ENCODE data around the gene CADM2. TPM values are rescaled to one million over a fixed set of nuclear protein-coding genes. Genes with fewer than 3 reads are reported as not detected.
A peak's percentile ranks its signal among the peaks of the same experiment; 100 is the strongest.

The CADM2 gene
- total RNA-seq, 1 donor from 2014 or later, result 4.4 TPM

DNA sequence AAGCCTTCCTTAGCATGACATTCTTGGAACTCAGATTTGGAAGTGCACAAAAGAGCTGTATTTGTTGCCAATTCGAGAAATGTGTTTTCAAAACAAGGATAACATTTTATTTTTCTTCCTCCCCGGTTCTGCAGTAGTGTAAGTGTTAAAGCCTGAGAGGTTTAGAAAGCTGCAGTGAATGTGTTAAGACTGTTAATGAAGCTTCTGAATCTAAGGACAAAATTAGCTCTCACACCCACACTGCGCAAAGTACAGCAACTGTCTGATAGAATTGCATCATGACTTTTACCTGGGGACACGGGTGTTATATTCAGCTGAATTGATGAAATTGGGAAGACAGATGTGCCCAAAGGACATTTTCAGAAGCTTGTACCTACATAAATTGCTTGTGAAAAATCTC lies 344.4 kb downstream of the CADM2 start:
- Mint-ChIP-seq H3K36me3 (ENCODE audit: insufficient read depth) (no peaks in the 10 kb centered on the region), H3K9me3 (ENCODE audit: low read depth) (no peaks in the 10 kb centered on the region), H3K27me3 (no peaks in the 10 kb centered on the region), H3K27ac (no peak overlapping the region), H3K4me3 (ENCODE audit: low read depth) (no peak overlapping the region), H3K4me1 (ENCODE audit: low read depth) (no peaks in the 10 kb centered on the region)
- TF ChIP-seq, protein P1, sequence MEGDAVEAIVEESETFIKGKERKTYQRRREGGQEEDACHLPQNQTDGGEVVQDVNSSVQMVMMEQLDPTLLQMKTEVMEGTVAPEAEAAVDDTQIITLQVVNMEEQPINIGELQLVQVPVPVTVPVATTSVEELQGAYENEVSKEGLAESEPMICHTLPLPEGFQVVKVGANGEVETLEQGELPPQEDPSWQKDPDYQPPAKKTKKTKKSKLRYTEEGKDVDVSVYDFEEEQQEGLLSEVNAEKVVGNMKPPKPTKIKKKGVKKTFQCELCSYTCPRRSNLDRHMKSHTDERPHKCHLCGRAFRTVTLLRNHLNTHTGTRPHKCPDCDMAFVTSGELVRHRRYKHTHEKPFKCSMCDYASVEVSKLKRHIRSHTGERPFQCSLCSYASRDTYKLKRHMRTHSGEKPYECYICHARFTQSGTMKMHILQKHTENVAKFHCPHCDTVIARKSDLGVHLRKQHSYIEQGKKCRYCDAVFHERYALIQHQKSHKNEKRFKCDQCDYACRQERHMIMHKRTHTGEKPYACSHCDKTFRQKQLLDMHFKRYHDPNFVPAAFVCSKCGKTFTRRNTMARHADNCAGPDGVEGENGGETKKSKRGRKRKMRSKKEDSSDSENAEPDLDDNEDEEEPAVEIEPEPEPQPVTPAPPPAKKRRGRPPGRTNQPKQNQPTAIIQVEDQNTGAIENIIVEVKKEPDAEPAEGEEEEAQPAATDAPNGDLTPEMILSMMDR (IDR thresholded peaks at IDR 0.05; ENCODE audit: unreplicated experiment), result no peak
- DNase-seq (ENCODE audit: low spot score, unreplicated experiment), result no peak

- H3K36me3 Mint-ChIP-seq (ENCODE audit: insufficient read depth), result no peaks in the 10 kb centered on the region
- H3K27ac Mint-ChIP-seq, result no peak overlapping the region
- TF ChIP-seq, protein P1 (IDR thresholded peaks at IDR 0.05; ENCODE audit: unreplicated experiment), result peak; percentile 55
- H3K4me1 Mint-ChIP-seq (ENCODE audit: low read depth), result no peaks in the 10 kb centered on the region
- H3K9me3 Mint-ChIP-seq (ENCODE audit: low read depth), result no peaks in the 10 kb centered on the region
- DNase-seq (ENCODE audit: low spot score, unreplicated experiment), result no peak
- no peak overlapping the region for H3K4me3 Mint-ChIP-seq (ENCODE audit: low read depth)
- H3K27me3 Mint-ChIP-seq, result no peaks in the 10 kb centered on the region
Measured at GRCh38 chr3:85304360-85304964, 345.7 kb downstream of the CADM2 start.

DNA sequence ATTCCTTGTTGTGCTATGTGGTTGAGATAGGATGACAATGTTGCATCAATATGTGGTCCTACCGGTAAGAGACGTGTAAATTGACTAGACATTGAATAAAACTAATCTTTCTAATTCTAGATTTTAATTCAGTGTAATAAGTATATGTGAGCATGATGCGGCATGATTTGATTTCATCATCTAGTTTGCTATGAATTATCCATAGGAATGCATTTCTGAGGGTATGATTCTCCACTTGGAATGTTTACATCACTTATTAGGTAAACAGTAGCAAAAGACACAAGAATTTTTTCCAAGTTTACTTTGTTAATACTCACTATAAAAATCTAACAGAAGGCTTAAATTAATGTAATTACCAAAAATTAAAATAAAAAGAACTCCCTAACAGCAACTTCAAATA lies 353.5 kb downstream of the CADM2 start:
- Mint-ChIP-seq H3K4me1 (ENCODE audit: low read depth) (no peaks in the 10 kb centered on the region), H3K36me3 (ENCODE audit: insufficient read depth) (no peaks in the 10 kb centered on the region), H3K27ac (no peak overlapping the region), H3K4me3 (ENCODE audit: low read depth) (no peak overlapping the region), H3K27me3 (no peaks in the 10 kb centered on the region), H3K9me3 (ENCODE audit: low read depth) (no peaks in the 10 kb centered on the region)
- TF ChIP-seq, protein P1 (IDR thresholded peaks at IDR 0.05; ENCODE audit: unreplicated experiment), result no peak
- no peak for DNase-seq (ENCODE audit: low spot score, unreplicated experiment)

DNA sequence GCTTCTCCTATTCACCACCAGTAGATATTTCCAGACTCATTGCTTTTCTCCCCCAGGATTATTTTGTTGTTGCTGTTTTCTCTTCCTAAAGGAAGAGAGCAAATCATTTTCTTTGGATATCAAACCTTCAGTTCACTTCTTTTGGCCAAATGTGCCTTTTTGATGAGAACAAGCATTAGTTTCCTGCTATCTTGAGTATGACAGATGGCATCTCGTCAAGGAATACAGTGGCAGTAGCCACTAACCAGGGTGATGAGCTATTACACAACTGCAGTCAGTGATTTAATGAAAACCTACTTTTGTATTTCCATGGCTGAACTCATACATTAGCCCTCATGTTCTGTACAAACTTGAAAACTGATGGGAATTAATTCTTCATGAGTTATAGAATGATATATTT lies 354.6 kb downstream of the CADM2 start:
- Mint-ChIP-seq H3K9me3 (ENCODE audit: low read depth) (no peaks in the 10 kb centered on the region), H3K4me1 (ENCODE audit: low read depth) (no peaks in the 10 kb centered on the region), H3K4me3 (ENCODE audit: low read depth) (no peak overlapping the region), H3K36me3 (ENCODE audit: insufficient read depth) (no peaks in the 10 kb centered on the region), H3K27ac (no peak overlapping the region), H3K27me3 (no peaks in the 10 kb centered on the region)
- DNase-seq (ENCODE audit: low spot score, unreplicated experiment), result no peak
- TF ChIP-seq, protein P1 (IDR thresholded peaks at IDR 0.05; ENCODE audit: unreplicated experiment), result no peak

GRCh38 chr3:85316252-85316651 lies 357.5 kb downstream of the CADM2 start:
- Mint-ChIP-seq H3K9me3 (ENCODE audit: low read depth) (peaks cover 3% of the 10 kb centered on the region), H3K4me3 (ENCODE audit: low read depth) (no peak overlapping the region), H3K4me1 (ENCODE audit: low read depth) (no peaks in the 10 kb centered on the region), H3K27me3 (no peaks in the 10 kb centered on the region), H3K27ac (no peak overlapping the region), H3K36me3 (ENCODE audit: insufficient read depth) (no peaks in the 10 kb centered on the region)
- DNase-seq (ENCODE audit: low spot score, unreplicated experiment), result no peak
- TF ChIP-seq, protein P1 (IDR thresholded peaks at IDR 0.05; ENCODE audit: unreplicated experiment), result no peak
